GM18873 (cell line): ENCODE data around the gene FCN2.

Experiments used
- ATAC-seq: cut with Tn5 transposase; IDR thresholded peaks from one replicate; pipeline ENCODE4 v1.9.1; 2021; ENCODE audit warnings: mild to moderate bottlenecking, moderate library complexity, moderate number of reproducible peaks; ENCODE audit not compliant: unreplicated experiment, low FRiP score

The FCN2 gene

DNA sequence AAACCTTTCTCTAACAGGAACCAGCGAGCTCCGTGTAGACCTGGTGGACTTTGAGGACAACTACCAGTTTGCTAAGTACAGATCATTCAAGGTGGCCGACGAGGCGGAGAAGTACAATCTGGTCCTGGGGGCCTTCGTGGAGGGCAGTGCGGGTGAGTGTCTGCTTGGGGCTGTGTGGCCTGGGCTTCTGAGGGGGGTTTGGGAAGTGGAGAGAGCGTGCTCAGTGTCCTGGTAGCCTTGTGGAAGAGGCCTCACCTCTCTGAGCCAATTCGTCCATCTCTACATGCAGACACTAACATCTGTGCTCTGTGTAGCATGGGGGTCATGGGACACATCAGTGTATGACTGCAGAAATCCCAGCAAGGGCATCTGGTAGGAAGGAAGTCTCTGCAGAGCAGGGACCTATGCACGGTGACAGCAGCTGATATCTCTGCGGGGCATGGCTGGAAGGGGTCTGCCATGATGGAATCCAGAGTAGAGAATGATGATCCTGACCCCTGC, 5.9 kb downstream of the FCN2 start:
- ATAC-seq: no peak

DNA sequence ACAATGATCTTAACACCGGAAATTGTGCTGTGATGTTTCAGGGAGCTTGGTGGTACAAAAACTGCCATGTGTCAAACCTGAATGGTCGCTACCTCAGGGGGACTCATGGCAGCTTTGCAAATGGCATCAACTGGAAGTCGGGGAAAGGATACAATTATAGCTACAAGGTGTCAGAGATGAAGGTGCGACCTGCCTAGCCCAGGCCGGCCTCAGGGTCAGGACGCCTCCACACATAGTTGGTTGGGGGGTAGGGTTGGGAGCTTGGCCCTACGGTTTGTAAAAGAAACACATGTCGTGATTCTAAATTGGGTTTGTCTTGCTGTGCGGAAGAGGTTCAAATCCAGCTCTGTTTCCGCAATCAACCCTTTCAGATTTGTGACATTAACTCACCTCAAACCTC, 6.6 kb downstream of the FCN2 start:
- ATAC-seq: no peak

DNA sequence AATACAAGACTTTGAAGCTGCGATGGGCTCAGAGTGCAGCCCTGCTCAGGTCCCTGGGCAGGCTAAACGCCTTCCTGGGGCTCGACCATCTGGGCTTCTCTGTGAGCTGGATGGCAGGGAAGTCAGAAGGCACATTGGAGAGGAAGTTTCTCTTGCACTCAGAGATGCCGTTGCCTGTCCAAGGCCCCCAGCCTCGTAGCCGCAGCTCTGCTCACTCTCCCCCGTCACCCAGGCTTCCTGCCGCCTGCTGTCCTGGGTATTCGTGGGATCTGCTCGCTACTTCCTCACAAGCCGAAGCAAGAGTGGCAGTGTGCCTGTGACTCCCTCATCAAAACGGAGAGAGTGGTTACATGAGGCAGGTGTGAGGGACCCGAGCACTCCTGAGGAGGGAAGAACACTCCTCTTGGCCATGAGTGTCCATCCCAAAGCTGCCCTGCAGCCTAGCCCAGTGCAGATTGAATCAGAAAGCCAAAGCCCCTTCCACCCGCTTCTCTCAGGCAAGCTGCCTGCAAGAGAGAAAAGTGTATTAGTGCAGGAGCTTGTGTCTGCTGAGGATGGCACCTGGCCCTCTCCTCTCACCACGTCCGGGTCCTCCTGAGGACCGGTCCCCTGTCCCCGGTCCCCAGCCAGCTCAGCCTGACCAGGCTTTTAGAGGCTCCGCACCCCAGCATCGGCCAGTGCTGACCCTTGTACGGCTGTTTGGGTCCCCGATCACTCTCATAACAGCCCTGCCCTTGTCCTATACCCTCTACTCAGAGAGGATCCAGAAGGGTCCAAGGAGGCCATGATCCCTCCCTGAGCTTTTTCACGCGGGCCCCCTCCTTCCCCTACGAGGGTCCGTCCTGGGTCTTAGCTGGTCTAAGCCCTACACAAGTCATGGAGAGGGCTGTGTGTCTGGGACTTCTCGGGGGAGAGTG, 7.3 kb downstream of the FCN2 start:
- no peak for ATAC-seq

DNA sequence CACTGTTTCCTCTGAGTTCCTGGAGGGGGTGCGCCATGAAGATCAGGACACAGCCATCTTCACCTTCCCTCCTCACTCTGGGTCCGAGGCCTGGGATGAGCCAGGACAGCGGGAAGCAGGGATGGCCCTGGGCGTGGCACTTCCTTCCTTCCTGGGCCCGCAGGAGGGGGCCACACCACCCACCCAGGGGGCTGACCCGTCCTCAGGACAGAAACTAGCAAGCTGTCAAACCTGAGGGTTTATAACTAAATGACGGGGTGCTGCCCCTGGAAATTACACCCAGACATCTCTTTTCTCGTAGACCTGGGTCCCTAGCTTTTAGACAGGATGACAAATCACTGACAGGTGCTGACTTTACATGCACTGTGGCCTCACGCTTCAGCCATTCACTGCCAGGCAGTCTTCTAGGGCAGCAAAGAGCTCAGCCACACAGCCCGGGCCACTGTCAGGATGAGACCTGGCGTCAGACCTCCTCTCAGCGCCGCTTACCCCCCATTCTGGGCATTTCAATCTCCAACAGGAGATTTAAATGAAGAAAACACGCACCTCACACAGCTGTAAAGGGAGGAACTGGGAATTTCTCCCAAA, 8.1 kb downstream of the FCN2 start:
- no peak for ATAC-seq

DNA sequence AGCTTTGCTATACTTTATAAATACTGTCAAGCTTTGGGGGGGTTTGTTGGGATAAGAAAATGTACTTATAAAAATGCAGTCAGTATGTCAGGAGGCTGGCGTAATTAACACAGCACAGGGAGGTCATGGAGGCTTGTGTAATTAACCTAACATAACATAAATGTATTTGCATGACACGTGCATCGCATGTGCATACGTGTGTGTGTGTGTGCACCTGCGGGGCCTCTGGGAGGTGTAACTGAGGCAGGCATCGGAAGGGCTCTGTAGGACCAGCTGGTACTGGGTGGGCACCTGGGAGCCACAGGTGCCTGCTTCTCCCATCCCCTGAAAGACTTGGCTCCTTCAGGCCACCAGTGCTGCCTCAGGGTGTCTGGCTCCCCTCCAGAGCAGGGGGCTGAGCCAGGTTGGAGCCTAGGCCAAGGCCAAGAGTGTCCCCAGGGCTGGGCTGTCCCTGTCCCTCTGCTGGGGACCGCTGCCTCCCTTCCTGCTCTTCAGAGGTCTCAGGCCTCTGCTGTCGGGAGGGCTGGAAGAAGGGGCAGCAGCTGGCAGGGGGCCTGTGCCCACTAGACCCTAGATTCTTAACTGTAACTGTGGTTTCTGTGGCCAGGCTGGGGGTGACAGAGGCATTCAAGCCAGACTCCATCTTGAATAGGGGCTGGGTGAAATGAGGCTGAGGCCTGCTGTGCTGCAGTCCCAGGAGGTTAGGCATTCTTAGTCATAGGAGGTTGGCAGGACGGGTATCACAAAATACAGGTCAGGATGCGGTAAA, 9.0 kb downstream of the FCN2 start:
- ATAC-seq: no peak

DNA sequence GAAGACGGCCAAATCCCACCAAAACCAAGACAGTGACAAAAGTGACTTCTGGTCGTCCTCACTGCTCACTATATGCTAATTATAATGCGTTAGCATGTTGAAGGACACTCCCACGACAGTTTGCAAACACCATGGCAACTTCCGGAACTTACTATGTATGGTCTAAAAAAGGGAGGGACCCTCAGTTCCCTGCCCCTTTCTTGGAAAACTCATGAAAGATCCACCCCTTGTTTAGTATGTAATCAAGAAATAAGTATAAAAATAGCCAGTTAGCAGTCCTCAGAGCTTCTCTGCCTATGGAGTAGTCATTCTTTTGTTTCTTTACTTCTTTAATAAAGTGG, 9.5 kb downstream of the FCN2 start:
- no peak for ATAC-seq

DNA sequence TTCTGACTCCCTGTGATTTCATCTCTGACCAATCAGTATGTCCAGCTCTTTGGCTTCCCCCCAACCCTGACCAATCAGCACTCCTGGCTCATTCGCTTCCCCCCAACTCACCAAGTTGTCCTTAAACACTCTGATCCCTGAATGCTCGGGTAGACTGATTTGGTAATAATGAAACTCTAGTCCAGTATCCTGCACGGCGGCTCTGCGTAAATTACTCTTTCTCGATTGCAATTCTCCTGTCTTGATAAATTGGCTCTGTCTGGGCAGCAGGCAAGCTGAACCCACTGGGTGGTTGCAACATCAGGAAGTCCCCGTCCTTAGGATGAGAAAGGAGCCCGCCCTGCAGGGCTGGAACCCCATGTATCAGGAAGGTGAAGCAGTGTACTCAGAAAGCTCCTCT, 10.4 kb downstream of the FCN2 start:
- ATAC-seq: no peak

DNA sequence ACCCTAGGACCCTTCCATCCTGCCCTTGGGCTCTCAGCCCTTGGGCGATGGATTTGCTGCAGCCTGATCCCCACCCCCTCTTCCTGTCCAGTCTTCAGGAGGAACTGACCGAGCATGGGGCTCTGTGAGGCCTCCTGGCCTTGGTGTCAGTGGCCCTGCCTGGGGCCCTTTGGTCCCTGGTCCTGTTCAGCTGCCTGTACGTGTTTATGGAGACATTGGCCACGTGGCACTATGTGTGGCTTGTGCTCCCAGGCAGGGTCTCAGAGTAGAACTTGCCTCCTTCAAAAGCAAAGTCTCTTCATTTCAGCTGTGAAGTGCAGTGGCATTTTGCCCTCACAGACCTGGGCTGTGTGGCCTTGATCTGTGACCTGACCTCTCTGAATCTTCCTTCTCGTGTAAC, 11.1 kb downstream of the FCN2 start:
- ATAC-seq: no peak

DNA sequence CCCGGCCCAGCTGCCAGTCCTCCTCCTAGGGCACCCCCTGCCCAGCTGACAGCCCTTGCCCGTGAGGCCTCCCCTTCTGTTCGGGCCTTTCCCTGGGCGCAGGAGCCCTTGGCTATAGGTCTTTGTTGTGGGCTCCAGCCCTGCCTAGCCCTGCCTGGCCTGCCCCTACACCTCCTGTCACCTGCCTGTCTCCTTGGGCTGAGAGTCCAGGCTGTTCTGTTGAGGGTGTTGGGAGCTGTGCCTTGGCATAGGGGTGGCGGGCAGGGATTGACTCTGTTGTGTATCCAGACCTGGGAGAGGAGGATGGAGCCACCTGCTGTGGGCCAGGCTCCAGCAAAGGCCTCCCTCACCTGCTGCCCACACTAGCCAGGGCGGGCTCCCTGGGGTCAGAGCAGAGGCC, 11.6 kb downstream of the FCN2 start:
- ATAC-seq: no peak

DNA sequence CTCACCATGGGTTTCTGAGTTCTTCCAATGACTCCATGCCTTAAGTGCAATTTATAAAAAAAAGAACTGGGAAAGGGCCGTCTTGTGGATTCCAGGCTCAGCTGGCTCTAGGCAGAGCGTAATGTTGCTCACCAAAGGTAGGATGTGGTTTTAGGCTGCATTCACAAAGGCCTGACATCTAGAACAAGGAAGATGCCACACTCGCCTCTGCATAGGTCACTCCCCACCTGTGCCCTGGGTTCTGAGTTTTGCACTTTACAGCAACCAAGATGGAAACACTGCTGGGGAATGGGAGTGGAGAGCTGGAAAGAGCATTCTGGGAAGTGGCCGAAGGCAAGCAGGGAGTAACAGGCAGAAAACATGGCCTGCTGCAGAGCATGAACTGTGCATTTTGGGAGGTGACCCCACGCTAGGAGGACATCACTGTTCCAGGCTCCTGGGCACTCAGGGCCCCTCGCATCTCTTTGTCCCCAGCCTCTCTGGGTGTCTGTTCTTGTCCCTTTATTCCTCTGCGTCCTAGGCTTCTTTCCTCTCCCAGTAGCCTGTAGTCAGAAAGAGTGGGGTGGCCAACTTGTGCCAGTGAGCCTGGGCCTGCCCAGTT, 12.3 kb downstream of the FCN2 start:
- ATAC-seq: no peak

DNA sequence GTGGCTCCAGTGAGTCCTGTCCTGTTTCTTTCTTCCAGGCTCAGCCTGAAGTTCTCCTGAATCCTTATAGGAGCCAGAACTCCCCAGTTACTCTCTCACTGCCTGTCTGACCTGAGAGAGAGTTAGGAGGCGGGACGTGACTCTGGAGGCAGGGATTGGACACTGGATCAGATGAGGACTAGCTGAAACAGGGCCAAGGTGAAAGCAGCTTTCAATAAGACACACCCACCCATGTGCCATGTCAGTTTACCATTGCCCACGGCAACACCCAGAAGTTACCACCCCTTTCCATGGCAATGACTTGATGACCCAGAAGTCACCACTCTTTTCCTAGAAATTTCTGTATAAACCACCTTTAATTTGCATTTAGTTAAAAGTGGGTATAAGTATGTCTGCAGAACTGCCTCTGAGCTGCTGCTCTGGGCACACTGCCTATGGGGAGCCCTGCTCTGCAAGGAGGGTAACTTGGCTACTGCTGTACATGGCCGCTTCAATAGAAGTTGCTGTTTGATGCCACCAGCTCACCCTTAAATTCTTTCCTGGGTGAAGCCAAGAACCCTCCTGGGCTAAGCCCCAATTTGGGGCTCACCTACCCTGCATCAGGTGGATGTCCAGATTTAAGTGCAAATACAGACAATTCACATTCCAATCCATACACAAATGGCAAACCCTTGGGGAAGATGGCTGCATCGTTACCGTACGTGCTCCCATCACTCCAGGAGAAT, 13.7 kb downstream of the FCN2 start:
- ATAC-seq: no peak

DNA sequence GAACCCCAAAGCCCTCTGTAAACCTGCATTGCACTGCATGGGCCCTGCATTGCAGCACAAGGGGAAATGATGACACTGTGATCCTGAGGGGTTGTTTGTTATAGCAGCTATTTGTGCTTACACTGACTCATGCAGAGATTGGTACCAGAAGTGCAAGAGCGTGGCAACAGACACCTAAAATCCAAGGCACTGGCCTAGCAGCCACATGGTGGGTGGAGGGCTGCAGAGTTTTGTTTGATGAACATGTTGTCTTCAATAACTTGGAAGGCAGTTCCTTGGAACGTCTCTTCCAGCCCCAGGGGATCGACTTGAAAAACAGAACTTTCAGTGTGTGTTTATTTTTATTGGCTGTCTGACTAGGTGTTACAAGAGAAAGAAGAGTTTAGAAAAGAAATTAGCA, 14.5 kb downstream of the FCN2 start:
- no peak for ATAC-seq

DNA sequence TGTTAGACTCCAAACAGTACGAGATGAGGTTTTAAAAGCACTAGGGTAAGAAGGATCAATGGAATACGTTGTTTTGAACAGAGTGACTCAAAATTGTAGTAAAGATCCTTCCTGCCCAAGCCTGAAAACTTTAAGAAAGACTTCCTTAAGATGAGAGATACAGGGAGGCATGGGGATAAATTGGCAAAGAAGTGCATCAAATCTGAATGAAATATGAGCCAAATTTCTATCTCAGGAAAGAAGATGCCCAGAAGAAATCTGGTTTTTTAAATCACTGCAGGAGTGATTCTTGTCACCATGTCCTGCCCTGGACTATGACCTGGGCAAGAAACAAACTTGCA, 14.9 kb downstream of the FCN2 start:
- no peak for ATAC-seq

DNA sequence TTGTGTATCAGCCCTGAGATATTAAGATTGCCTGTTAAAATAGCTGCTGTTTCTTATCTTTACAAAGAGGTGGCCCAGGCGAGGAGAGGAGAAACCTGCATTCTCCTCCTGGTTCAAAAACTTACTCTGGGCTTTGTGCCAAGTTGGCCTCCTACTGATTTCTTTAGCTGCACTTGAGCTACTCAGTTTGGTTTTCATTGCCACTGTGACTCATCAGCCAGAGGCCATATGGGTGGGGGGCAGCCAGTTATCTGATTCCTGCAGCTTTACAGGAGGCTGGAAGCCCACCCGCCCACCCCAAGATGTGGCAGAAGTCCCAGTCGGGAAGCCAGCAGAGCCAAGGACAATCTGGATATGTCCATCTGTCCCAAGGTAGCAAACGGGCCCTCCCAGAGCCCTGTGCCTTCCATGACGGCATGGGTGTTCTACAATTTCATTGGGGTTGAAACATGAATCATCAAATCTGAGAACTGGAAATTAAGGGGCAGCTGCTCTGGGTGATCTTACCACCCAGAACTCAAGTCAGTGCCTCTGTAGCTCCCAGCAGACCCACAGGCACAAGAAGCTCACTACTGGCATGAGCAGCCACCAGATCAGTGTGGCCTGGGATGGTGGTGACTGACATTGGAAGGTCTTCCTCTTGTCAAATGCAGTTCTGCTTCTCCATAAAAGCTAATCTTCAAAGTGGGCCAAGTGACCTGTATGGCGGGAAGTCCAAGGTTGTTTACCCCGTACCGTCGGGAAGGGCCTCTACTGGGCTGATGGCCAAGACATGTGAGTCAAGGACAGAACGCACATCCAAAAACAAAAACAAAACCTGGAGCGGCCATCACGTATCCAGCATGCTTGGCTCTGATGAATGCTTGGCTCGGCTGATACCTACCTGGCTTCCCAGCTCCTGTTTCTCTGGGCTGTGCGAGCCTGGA, 15.6 kb downstream of the FCN2 start:
- no peak for ATAC-seq

DNA sequence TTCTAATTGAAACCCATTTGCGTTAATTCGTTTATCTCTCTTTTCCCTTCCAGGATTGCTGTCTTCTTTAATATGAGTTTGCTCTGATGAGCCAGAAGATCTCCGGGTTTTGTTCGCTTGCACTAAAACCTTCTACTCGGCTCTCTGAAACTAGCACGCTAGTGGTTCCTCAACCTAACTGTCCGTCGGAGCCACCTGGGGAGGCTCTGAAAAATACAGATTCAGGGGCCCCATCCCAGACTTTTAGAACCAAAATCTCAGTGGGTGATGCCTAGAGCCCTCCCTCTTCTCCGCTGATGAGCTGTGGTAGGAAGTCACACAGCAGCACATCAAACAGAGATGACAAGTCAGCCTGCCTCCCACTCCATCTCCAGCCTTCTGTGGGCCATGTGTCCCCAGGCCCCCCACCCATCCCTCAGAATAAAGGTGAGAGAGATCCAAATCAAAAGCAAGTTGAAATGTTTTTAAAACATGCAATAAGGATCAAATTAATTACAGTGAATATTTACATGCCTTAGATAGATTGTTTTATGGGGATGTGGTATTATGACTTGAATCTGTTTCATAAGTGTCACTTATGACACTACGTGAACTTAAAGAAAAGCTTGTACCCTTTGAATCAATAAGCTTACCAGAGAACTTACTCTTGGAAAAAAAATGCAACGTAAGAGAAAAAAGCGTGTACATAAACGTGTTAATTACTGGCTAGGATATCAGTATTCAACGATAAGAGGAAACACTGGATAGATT, 16.4 kb downstream of the FCN2 start:
- ATAC-seq: no peak

DNA sequence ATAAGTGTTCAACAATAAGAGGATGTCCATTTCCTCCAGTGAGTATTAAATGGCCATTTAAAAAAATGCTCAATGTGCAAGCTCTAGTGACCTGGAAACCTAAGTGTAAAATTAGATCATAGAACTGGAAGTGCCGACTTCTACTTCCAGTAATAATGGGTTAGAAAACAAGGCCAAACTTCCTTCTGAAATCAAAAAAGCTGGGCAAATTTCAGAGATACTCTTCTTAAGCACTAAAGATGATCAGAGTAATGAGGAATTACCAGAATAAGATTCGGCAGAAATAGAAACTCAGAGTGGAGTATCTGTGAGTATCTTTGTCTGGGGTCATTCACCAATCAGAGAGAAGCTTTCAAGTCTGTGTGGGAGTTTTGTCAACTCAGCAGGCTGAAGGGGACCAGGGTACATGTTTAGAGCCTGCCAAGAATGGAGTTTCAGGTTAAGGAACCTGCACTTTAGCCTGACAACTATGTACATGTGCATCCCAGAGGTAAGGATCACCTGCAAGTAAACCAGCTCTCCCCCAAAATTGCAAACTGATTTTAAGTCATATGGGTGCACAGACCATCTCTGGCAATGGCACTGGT, 17.1 kb downstream of the FCN2 start:
- ATAC-seq: no peak

DNA sequence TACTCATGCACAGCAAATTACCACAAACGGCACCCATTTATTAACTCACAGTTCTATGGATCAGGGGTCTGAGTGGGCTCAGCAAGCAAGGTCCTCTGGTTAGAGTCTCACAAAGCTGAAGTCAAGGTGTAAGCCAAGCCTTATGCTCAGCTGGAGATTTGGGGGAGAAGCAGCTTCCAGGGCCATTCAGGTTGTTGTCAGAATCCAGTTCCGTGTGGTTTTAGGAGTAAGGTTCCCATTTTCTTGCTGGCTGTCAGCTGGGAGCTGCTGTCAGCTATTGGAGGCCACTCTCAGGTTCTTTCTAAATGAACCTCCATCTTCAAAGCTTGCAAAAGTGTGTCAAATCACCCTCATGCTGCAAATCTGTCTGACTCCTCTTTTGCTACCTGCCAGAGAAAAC, 17.7 kb downstream of the FCN2 start:
- no peak for ATAC-seq

DNA sequence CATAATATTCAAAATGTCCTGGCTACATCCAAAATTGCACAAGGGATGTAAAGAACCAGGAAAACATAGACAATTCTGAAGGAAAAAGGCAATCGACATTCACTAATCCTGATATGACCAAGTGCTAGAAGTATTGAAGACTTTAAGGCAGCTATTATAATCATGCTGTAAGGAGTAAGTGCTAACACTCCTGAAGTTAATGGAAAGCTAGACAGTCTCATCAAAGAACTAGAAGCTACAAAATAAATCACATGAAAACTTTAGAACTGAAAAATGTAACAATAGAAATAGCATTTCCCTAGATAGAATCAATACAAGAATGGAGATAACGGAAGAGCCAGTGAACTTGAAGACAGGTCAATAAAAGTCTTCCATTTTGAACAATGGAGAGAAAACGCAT, 18.6 kb downstream of the FCN2 start:
- ATAC-seq: no peak
